ENCODE measurements around the gene GAST. TPM values are rescaled to one million over a fixed set of nuclear protein-coding genes. Genes with fewer than 3 reads are reported as not detected.

Gene GAST
- total and polyA plus RNA-seq, 9 of the 15 experiments (the other 6 are each of a cell fraction or from before 2014, with no cell fraction given): not detected

DNA sequence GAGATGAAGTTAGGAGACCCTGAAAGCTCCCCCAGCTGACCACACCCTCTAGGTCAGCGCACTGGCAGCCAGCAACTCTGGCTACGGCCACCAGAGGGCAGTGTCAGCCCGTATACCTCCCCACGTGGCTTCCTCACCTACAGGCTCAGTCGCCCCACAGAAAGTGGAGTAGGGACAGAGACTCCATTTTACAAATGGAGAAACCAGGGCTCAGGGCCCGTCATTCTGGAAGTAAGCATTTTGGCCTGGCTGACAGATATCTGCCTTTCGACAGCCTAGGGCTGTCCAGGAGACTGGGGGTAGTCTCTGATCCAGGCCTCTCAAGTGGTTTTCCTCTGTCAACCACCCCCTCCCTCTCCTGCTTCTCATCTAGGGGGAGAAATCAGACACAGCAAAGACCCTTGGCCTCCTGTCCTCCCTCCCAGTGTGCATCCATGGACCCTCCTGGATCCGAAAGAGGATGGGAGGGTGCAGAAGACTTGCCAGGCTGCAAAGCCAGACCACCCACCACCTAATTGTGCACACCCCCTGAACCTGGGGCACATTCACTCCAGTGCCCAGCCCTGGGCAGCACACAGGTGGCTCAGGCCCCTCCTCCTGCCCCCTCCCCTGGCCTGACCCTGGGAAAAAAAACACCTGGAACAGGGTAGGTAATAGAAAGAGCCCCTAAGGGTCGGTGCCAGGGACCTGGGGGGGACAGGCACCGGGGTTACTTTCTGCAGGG lies 26.1 kb downstream of the GAST start (continued):
- TF ChIP-seq, protein P1, sequence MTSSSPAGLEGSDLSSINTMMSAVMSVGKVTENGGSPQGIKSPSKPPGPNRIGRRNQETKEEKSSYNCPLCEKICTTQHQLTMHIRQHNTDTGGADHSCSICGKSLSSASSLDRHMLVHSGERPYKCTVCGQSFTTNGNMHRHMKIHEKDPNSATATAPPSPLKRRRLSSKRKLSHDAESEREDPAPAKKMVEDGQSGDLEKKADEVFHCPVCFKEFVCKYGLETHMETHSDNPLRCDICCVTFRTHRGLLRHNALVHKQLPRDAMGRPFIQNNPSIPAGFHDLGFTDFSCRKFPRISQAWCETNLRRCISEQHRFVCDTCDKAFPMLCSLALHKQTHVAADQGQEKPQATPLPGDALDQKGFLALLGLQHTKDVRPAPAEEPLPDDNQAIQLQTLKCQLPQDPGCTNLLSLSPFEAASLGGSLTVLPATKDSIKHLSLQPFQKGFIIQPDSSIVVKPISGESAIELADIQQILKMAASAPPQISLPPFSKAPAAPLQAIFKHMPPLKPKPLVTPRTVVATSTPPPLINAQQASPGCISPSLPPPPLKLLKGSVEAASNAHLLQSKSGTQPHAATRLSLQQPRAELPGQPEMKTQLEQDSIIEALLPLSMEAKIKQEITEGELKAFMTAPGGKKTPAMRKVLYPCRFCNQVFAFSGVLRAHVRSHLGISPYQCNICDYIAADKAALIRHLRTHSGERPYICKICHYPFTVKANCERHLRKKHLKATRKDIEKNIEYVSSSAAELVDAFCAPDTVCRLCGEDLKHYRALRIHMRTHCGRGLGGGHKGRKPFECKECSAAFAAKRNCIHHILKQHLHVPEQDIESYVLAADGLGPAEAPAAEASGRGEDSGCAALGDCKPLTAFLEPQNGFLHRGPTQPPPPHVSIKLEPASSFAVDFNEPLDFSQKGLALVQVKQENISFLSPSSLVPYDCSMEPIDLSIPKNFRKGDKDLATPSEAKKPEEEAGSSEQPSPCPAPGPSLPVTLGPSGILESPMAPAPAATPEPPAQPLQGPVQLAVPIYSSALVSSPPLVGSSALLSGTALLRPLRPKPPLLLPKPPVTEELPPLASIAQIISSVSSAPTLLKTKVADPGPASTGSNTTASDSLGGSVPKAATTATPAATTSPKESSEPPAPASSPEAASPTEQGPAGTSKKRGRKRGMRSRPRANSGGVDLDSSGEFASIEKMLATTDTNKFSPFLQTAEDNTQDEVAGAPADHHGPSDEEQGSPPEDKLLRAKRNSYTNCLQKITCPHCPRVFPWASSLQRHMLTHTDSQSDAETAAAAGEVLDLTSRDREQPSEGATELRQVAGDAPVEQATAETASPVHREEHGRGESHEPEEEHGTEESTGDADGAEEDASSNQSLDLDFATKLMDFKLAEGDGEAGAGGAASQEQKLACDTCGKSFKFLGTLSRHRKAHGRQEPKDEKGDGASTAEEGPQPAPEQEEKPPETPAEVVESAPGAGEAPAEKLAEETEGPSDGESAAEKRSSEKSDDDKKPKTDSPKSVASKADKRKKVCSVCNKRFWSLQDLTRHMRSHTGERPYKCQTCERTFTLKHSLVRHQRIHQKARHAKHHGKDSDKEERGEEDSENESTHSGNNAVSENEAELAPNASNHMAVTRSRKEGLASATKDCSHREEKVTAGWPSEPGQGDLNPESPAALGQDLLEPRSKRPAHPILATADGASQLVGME (CRISPR knock-in tag; IDR thresholded peaks at IDR 0.05): 0 out of 2 replicates have a peak, but pooled peaks have one; percentile 54
- TF ChIP-seq SMAD4 (CRISPR knock-in tag; conservative IDR thresholded peaks at IDR 0.05) (peak; percentile 89), TEAD1 (CRISPR knock-in tag; IDR thresholded peaks at IDR 0.05) (peak in 1 of 2 experiments; percentile 90; a peak in 2 of 4 replicates), TAF7 (tag; IDR thresholded peaks at IDR 0.05) (0 out of 2 replicates have a peak, but pooled peaks have one; percentile 32), DDX20 (tag; IDR thresholded peaks at IDR 0.05; ENCODE audit: low read depth) (peak; percentile 69; the same call in 1 of the 2 replicates), STAG1 (CRISPR knock-in tag; IDR thresholded peaks at IDR 0.05; ENCODE audit: borderline replicate concordance) (peak; percentile 89), ZNF584 (CRISPR knock-in tag; IDR thresholded peaks at IDR 0.05; ENCODE audit: low read depth) (peak; percentile 55; the same call in 1 of the 2 replicates), TCFL5 (CRISPR knock-in tag; conservative IDR thresholded peaks at IDR 0.05) (peak; percentile 51; the same call in 1 of the 2 replicates), PCBP1 (IDR thresholded peaks at IDR 0.05; ENCODE audit: low read depth, low read length, poor library complexity, severe bottlenecking) (no peak), MYC (IDR thresholded peaks at IDR 0.05; ENCODE audit: low read depth, low read length) (peak; percentile 99), MYC (CRISPR knock-in tag; IDR thresholded peaks at IDR 0.05; ENCODE audit: borderline replicate concordance, low read depth) (peak; percentile 84; the same call in 1 of the 2 replicates), ELF4 (CRISPR knock-in tag; IDR thresholded peaks at IDR 0.05) (peak; percentile 69; the same call in 1 of the 2 replicates), ZBTB7A (IDR thresholded peaks at IDR 0.05; ENCODE audit: borderline replicate concordance, control insufficient read depth, low read depth, low read length) (peak; percentile 61; the same call in 1 of the 2 replicates), CREM (IDR thresholded peaks at IDR 0.05; ENCODE audit: low read depth) (peak; percentile 68), BACH1 (tag; IDR thresholded peaks at IDR 0.05) (peak; percentile 46; the same call in 1 of the 2 replicates)
- TF ChIP-seq, protein P2, sequence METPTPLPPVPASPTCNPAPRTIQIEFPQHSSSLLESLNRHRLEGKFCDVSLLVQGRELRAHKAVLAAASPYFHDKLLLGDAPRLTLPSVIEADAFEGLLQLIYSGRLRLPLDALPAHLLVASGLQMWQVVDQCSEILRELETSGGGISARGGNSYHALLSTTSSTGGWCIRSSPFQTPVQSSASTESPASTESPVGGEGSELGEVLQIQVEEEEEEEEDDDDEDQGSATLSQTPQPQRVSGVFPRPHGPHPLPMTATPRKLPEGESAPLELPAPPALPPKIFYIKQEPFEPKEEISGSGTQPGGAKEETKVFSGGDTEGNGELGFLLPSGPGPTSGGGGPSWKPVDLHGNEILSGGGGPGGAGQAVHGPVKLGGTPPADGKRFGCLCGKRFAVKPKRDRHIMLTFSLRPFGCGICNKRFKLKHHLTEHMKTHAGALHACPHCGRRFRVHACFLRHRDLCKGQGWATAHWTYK (CRISPR knock-in tag; IDR thresholded peaks at IDR 0.05): peak; percentile 85
- TF ChIP-seq, protein P3, sequence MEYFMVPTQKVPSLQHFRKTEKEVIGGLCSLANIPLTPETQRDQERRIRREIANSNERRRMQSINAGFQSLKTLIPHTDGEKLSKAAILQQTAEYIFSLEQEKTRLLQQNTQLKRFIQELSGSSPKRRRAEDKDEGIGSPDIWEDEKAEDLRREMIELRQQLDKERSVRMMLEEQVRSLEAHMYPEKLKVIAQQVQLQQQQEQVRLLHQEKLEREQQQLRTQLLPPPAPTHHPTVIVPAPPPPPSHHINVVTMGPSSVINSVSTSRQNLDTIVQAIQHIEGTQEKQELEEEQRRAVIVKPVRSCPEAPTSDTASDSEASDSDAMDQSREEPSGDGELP (CRISPR knock-in tag; IDR thresholded peaks at IDR 0.05; ENCODE audit: borderline replicate concordance): peak; percentile 72; the same call in 1 of the 2 replicates
